ENCODE measurements around the gene ST8SIA3.

ST8SIA3 gene

GRCh38 chr18:57352271-57352701 lies at the start of gene ST8SIA3:
Gene ST8SIA3, plus strand, starts transcription at chr18:57352557. Its CDS starts 290 bp downstream, at chr18:57352847.
- DNase-seq (ENCODE audit: low spot score) = no peak
- no peak within 1 kb of the TSS for H3K4me3 ChIP-seq
- no peak for TF ChIP-seq CTCF (IDR thresholded peaks at IDR 0.05)
- H3K27ac ChIP-seq = no peak within 1 kb of the TSS

- TF ChIP-seq CTCF (IDR thresholded peaks at IDR 0.05) = no peak
- DNase-seq (ENCODE audit: low spot score) = no peak
- Histone ChIP-seq H3K4me3 (no peak overlapping the region), H3K27ac (no peak overlapping the region)
Measured at GRCh38 chr18:57311472-57311871, 40.9 kb upstream of the ST8SIA3 start.

GRCh38 chr18:57312346-57313144 lies 39.8 kb upstream of the ST8SIA3 start:
- DNase-seq (ENCODE audit: low spot score) = no peak
- Histone ChIP-seq H3K27ac (no peak overlapping the region), H3K4me3 (no peak overlapping the region)
- TF ChIP-seq CTCF (IDR thresholded peaks at IDR 0.05) = no peak

- TF ChIP-seq CTCF (IDR thresholded peaks at IDR 0.05) = no peak
- no peak for DNase-seq (ENCODE audit: low spot score)
- Histone ChIP-seq H3K27ac (no peak overlapping the region), H3K4me3 (no peak overlapping the region)
Measured at GRCh38 chr18:57320603-57321002, 31.8 kb upstream of the ST8SIA3 start.

- Histone ChIP-seq H3K4me3 (no peak overlapping the region), H3K27ac (no peak overlapping the region)
- TF ChIP-seq CTCF (IDR thresholded peaks at IDR 0.05) = no peak
- DNase-seq (ENCODE audit: low spot score) = no peak
Measured at GRCh38 chr18:57325491-57326166, 26.7 kb upstream of the ST8SIA3 start.

- Histone ChIP-seq H3K27ac (no peak overlapping the region), H3K4me3 (no peak overlapping the region)
- no peak for DNase-seq (ENCODE audit: low spot score)
- no peak for TF ChIP-seq CTCF (IDR thresholded peaks at IDR 0.05)
Measured at GRCh38 chr18:57326718-57327323, 25.5 kb upstream of the ST8SIA3 start.
